HepG2 (cell line): ENCODE data around the gene PIGO. TPM values are rescaled to one million over a fixed set of nuclear protein-coding genes. Genes with fewer than 3 reads are reported as not detected.

ENCODE experiments used
- ETV5 ChIP-seq: IDR thresholded peaks from 2 replicates; pipeline ENCODE4 v1.6.1; 2018; ENCODE audit warnings: missing biosample characterization, missing genetic modification reagents, inconsistent platforms, borderline replicate concordance
- KLF16 ChIP-seq, 2 experiments: sonication (generic) in 1 of 2; formaldehyde crosslinking in 1 of 2; IDR thresholded peaks; 2 replicates each; pipeline versions ENCODE4 v1.6.1 to v1.8.0; 2016 to 2023; ENCODE audit warnings: missing genetic modification reagents in 2 of 2, missing compliant biosample characterization in 1 of 2
- MZF1 ChIP-seq: sonication (generic); formaldehyde crosslinking; IDR thresholded peaks from 2 replicates; pipeline ENCODE4 v1.8.1; 2023; ENCODE audit warnings: mild to moderate bottlenecking, missing genetic modification reagents, borderline replicate concordance
- NFE2 ChIP-seq: sonication (generic); formaldehyde crosslinking; IDR thresholded peaks from 2 replicates; pipeline ENCODE4 v1.4.0; 2020; ENCODE audit warnings: missing genetic modification reagents
- PAF1 ChIP-seq: IDR thresholded peaks from 2 replicates; pipeline ENCODE4 v1.6.1; 2016; ENCODE audit warnings: missing genetic modification reagents, missing compliant biosample characterization
- POGZ ChIP-seq: sonication (generic); formaldehyde crosslinking; IDR thresholded peaks from 2 replicates; pipeline ENCODE4 v1.4.0; 2020; ENCODE audit warnings: mild to moderate bottlenecking, missing genetic modification reagents
- RORA ChIP-seq: sonication (generic); formaldehyde crosslinking; IDR thresholded peaks from 2 replicates; pipeline ENCODE4 v1.5.0; 2020; ENCODE audit warnings: mild to moderate bottlenecking, missing genetic modification reagents, moderate library complexity
- SNAPC2 ChIP-seq: sonication (generic); formaldehyde crosslinking; IDR thresholded peaks from 2 replicates; pipeline ENCODE4 v1.8.1; 2022; ENCODE audit warnings: mild to moderate bottlenecking, missing genetic modification reagents
- SP4 ChIP-seq: sonication (generic); formaldehyde crosslinking; IDR thresholded peaks from 2 replicates; pipeline ENCODE4 v1.8.1; 2023; ENCODE audit warnings: mild to moderate bottlenecking, missing genetic modification reagents
- SP5 ChIP-seq: IDR thresholded peaks from 2 replicates; pipeline ENCODE4 v1.6.1; 2016; ENCODE audit warnings: low read depth, borderline replicate concordance
- SPEN ChIP-seq: sonication (generic); formaldehyde crosslinking; IDR thresholded peaks from 2 replicates; pipeline ENCODE4 v1.5.1; 2020; ENCODE audit warnings: low read depth, mild to moderate bottlenecking, missing genetic modification reagents
- ZBTB21 ChIP-seq: sonication (generic); formaldehyde crosslinking; IDR thresholded peaks from 2 replicates; pipeline ENCODE4 v1.4.0; 2020; ENCODE audit warnings: missing genetic modification reagents
- ZFP1 ChIP-seq: IDR thresholded peaks from 2 replicates; pipeline ENCODE4 v1.6.1; 2016
- ZMYM3 ChIP-seq: sonication (generic); formaldehyde crosslinking; IDR thresholded peaks from 2 replicates; pipeline ENCODE4 v1.5.1; 2020; ENCODE audit warnings: mild to moderate bottlenecking, missing genetic modification reagents
- ZNF292 ChIP-seq: sonication (generic); formaldehyde crosslinking; IDR thresholded peaks from 2 replicates; pipeline ENCODE4 v1.8.1; 2022; ENCODE audit warnings: mild to moderate bottlenecking, low read depth, missing genetic modification reagents, borderline replicate concordance
- ZNF296 ChIP-seq: sonication (generic); formaldehyde crosslinking; conservative IDR thresholded peaks from 2 replicates; pipeline ENCODE4 v1.5.0; 2020; ENCODE audit warnings: mild to moderate bottlenecking, missing genetic modification reagents
- ZNF331 ChIP-seq: sonication (generic); formaldehyde crosslinking; IDR thresholded peaks from 2 replicates; pipeline ENCODE4 v1.4.0; 2020; ENCODE audit warnings: missing genetic modification reagents
- ZNF367 ChIP-seq: sonication (generic); formaldehyde crosslinking; IDR thresholded peaks from 2 replicates; pipeline ENCODE4 v1.4.0; 2020; ENCODE audit warnings: missing genetic modification reagents, borderline replicate concordance
- ZNF75D ChIP-seq: sonication (generic); formaldehyde crosslinking; IDR thresholded peaks from 2 replicates; pipeline ENCODE4 v1.8.1; 2023; ENCODE audit warnings: missing genetic modification reagents, mild to moderate bottlenecking, borderline replicate concordance
- polyA plus RNA-seq, 8 experiments: library from polyadenylated mRNA; depleted of rRNA in 3 of 8; stranded (reverse) in 7 of 8; unstranded in 1 of 8; fragments of >200 nt; fragmentation: Illumina TruSeq in 4 of 8; extraction: Trizol in 4 of 8; gene quantifications; 2 replicates each; pipeline versions ENCODE4 v1.2.1 to v1.2.3, GENCODE V29; 2011 to 2016; ENCODE audit warnings: low read depth in 4 of 8, missing spikeins in 1 of 8, mixed read lengths in 1 of 8; ENCODE audit not compliant: insufficient read depth in 1 of 8
- total RNA-seq, 5 experiments: library from RNA; depleted of rRNA; stranded (reverse); fragments of >200 nt; fragmentation: Illumina TruSeq; extraction: Trizol; gene quantifications; 2 replicates each; pipeline ENCODE4 v1.2.3, GENCODE V29; 2016; ENCODE audit warnings: low read depth in 1 of 5
- TF ChIP-seq, protein P1 (sequence below): sonication (generic); formaldehyde crosslinking; IDR thresholded peaks from 2 replicates; pipeline ENCODE4 v1.4.0; 2020; ENCODE audit warnings: missing genetic modification reagents, mild to moderate bottlenecking, borderline replicate concordance
- TF ChIP-seq, protein P2 (sequence below): IDR thresholded peaks from 2 replicates; pipeline ENCODE4 v1.6.1; 2012; ENCODE audit warnings: inconsistent platforms
- TF ChIP-seq, protein P3 (sequence below), 2 experiments: IDR thresholded peaks; 2 replicates each; pipeline ENCODE4 v1.6.1; 2011 to 2012; ENCODE audit warnings: low read length in 2 of 2, borderline replicate concordance in 1 of 2, low read depth in 1 of 2, mild to moderate bottlenecking in 1 of 2, moderate library complexity in 1 of 2
- TF ChIP-seq, protein P4 (sequence below): sonication (generic); formaldehyde crosslinking; IDR thresholded peaks from 2 replicates; pipeline ENCODE4 v1.8.1; 2023; ENCODE audit warnings: mild to moderate bottlenecking, missing genetic modification reagents, borderline replicate concordance

Gene PIGO
- total and polyA plus RNA-seq, 2 of the 13 experiments (the other 11 are each of a cell fraction or from before 2014, with no cell fraction given), result 20.5 to 26.2 TPM

DNA sequence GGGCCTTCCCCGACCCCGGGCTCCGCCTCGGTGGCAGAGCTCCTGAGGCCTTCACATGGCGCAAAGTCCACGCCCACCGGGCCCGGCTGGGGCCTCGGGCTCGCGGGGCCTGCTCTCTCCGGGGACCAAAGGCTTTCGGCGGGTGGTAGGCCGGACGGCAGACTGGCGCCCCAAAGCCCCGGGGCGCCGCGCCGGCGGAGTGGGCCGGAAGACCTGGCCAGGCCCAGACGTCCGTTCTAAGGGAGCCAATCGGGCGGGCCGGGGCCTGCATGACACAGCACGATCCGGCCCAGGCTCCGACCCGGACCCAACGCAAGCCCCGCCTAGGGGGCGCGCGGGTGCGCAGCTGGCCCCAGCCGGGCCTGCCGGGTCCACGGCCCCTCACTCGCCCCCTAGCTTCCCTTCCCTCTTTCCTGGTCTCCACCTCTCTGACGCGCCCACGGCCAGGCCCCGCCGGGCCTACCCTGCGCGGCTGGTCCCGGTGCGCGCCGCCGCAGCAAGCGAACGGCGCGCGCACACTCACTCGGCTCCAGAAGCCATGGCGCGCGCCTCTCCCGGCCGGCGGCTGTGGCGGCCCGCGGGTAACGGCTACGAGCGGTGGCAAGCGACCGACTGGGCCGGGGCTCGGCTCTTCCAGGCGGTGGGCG, 24.5 kb downstream of the PIGO start (continued):
- TF ChIP-seq ZNF367 (no peak), ZNF292 (no peak), ETV5 (peak; percentile 54; the same call in 1 of the 2 replicates), SPEN (CRISPR knock-in tag) (peak; percentile 82; the same call in 1 of the 2 replicates), POGZ (no peak), ZNF331 (CRISPR knock-in tag) (peak; percentile 40), ZNF75D (CRISPR knock-in tag) (no peak), SNAPC2 (CRISPR knock-in tag) (peak; percentile 65), ZBTB21 (CRISPR knock-in tag) (no peak), MZF1 (no peak), KLF16 (CRISPR knock-in tag; IDR thresholded peaks at IDR 0.05) (no peak), ZNF296 (CRISPR knock-in tag) (no peak), ZFP1 (CRISPR knock-in tag) (no peak), RORA (CRISPR knock-in tag) (no peak), SP5 (CRISPR knock-in tag) (no peak), SP4 (CRISPR knock-in tag) (no peak), NFE2 (peak; percentile 72; the same call in 1 of the 2 replicates), PAF1 (no peak), ZMYM3 (CRISPR knock-in tag) (no peak)
- TF ChIP-seq, protein P1, sequence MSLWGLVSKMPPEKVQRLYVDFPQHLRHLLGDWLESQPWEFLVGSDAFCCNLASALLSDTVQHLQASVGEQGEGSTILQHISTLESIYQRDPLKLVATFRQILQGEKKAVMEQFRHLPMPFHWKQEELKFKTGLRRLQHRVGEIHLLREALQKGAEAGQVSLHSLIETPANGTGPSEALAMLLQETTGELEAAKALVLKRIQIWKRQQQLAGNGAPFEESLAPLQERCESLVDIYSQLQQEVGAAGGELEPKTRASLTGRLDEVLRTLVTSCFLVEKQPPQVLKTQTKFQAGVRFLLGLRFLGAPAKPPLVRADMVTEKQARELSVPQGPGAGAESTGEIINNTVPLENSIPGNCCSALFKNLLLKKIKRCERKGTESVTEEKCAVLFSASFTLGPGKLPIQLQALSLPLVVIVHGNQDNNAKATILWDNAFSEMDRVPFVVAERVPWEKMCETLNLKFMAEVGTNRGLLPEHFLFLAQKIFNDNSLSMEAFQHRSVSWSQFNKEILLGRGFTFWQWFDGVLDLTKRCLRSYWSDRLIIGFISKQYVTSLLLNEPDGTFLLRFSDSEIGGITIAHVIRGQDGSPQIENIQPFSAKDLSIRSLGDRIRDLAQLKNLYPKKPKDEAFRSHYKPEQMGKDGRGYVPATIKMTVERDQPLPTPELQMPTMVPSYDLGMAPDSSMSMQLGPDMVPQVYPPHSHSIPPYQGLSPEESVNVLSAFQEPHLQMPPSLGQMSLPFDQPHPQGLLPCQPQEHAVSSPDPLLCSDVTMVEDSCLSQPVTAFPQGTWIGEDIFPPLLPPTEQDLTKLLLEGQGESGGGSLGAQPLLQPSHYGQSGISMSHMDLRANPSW (CRISPR knock-in tag), result no peak
- TF ChIP-seq, protein P2, sequence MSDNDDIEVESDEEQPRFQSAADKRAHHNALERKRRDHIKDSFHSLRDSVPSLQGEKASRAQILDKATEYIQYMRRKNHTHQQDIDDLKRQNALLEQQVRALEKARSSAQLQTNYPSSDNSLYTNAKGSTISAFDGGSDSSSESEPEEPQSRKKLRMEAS, result peak; percentile 78
- TF ChIP-seq, protein P3, sequence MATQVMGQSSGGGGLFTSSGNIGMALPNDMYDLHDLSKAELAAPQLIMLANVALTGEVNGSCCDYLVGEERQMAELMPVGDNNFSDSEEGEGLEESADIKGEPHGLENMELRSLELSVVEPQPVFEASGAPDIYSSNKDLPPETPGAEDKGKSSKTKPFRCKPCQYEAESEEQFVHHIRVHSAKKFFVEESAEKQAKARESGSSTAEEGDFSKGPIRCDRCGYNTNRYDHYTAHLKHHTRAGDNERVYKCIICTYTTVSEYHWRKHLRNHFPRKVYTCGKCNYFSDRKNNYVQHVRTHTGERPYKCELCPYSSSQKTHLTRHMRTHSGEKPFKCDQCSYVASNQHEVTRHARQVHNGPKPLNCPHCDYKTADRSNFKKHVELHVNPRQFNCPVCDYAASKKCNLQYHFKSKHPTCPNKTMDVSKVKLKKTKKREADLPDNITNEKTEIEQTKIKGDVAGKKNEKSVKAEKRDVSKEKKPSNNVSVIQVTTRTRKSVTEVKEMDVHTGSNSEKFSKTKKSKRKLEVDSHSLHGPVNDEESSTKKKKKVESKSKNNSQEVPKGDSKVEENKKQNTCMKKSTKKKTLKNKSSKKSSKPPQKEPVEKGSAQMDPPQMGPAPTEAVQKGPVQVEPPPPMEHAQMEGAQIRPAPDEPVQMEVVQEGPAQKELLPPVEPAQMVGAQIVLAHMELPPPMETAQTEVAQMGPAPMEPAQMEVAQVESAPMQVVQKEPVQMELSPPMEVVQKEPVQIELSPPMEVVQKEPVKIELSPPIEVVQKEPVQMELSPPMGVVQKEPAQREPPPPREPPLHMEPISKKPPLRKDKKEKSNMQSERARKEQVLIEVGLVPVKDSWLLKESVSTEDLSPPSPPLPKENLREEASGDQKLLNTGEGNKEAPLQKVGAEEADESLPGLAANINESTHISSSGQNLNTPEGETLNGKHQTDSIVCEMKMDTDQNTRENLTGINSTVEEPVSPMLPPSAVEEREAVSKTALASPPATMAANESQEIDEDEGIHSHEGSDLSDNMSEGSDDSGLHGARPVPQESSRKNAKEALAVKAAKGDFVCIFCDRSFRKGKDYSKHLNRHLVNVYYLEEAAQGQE (IDR thresholded peaks at IDR 0.05; ENCODE audit: borderline replicate concordance in 1 of 2, low read depth in 1 of 2, low read length in 2 of 2), result peak in 1 of 2 experiments; percentile 48; a peak in 1 of 4 replicates
- TF ChIP-seq, protein P4, sequence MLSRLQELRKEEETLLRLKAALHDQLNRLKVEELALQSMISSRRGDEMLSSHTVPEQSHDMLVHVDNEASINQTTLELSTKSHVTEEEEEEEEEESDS (CRISPR knock-in tag), result 0 out of 2 replicates have a peak, but pooled peaks have one; percentile 61
